GM20000 (cell line): Measurements from ENCODE around the gene C11orf54.

Source experiments
- DNase-seq: peaks from one replicate; pipeline ENCODE4 v3.0.0; 2012; ENCODE audit warnings: low spot score
- CTCF ChIP-seq: IDR thresholded peaks from 2 replicates; pipeline ENCODE4 v1.5.1; 2012; ENCODE audit warnings: mild to moderate bottlenecking, control low read depth; ENCODE audit errors: extremely low read depth, missing control alignments

The C11orf54 gene

GRCh38 chr11:93734427-93735222 lies 6.8 kb upstream of the C11orf54 start:
- DNase-seq, result no peak
- TF ChIP-seq CTCF, result no peak

GRCh38 chr11:93735627-93736026 lies 5.8 kb upstream of the C11orf54 start:
- no peak for TF ChIP-seq CTCF
- DNase-seq, result no peak

GRCh38 chr11:93736129-93736528 lies 5.3 kb upstream of the C11orf54 start:
- DNase-seq, result no peak
- no peak for TF ChIP-seq CTCF

- DNase-seq, result no peak
- no peak for TF ChIP-seq CTCF
Measured at GRCh38 chr11:93737904-93738612, 3.4 kb upstream of the C11orf54 start.

DNA sequence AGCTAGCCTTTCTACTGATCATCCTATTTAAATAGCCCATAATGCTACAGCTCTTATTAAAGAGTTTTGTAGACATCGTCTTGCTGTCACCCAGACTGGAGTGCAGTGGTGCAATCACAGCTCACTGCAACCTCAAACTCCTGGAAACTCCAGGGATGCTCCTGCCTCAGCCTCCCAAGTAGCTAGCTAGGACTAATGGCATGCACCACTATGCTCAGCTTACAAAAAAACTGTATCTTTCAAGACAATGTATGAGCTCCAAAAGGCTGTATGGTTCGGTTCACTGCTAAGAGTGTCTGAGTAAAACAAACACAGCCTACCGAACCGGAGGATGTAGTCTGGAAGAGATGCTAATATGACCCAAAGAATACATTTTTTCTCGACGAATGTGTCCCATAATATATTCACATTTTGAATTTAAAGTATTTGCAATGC lies 2.8 kb upstream of the C11orf54 start:
- DNase-seq, result no peak
- no peak for TF ChIP-seq CTCF

GRCh38 chr11:93740031-93740729 lies 1.3 kb upstream of the C11orf54 start:
- no peak for DNase-seq
- no peak for TF ChIP-seq CTCF

DNA sequence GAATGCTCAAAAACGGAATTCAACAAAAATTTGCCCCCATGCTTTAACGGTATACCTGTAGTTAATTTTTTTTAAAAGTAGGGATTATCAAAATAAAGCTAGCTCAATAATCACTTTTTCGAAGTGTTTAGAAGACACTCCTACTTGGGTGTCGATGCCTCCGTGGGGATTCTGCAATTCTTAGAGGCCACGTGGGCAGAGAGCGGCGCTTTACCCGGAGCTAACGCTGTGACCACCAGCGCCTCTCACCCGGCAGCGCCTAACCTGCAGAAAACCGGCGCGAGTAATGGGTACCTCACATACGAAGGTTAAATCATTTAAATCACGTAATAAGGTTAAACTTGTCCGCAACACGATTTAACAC lies 760 bp upstream of the C11orf54 start:
- DNase-seq, result peak; percentile 34
- TF ChIP-seq CTCF, result no peak
